ENCODE data around the gene GCM1. TPM values are rescaled to one million over a fixed set of nuclear protein-coding genes. Genes with fewer than 3 reads are reported as not detected.

The GCM1 gene
- total RNA-seq, 1 donor from 2014 or later: not detected

DNA sequence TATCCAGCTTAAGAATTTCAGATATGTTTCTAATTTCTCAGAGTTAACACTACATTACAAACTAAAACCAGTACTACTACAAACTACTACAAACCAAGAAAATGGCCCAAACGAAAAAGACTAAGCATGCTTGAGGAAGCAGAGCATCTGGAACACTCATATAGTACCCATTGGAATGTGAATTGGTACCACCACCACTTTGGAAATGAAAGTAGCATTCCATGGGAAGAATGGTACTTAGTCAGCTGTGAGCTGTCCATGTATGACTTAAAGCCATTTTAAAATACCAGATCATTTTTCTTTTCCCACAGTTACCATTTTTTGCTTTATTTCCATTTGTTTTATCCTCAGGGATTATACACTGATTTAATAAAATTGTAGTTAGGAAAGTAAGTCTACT, 52.9 kb downstream of the GCM1 start:
- DNase-seq: no peak
- Histone ChIP-seq H3K4me3 (no peak overlapping the region), H3K27ac (no peak overlapping the region), H3K9me3 (no peaks in the 10 kb centered on the region), H3K4me1 (no peaks in the 10 kb centered on the region), H3K36me3 (peaks cover 100% of the 10 kb centered on the region), H3K27me3 (ENCODE audit: low read depth) (no peaks in the 10 kb centered on the region)
- no peak for ATAC-seq
- TF ChIP-seq, protein P1, sequence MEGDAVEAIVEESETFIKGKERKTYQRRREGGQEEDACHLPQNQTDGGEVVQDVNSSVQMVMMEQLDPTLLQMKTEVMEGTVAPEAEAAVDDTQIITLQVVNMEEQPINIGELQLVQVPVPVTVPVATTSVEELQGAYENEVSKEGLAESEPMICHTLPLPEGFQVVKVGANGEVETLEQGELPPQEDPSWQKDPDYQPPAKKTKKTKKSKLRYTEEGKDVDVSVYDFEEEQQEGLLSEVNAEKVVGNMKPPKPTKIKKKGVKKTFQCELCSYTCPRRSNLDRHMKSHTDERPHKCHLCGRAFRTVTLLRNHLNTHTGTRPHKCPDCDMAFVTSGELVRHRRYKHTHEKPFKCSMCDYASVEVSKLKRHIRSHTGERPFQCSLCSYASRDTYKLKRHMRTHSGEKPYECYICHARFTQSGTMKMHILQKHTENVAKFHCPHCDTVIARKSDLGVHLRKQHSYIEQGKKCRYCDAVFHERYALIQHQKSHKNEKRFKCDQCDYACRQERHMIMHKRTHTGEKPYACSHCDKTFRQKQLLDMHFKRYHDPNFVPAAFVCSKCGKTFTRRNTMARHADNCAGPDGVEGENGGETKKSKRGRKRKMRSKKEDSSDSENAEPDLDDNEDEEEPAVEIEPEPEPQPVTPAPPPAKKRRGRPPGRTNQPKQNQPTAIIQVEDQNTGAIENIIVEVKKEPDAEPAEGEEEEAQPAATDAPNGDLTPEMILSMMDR (IDR thresholded peaks at IDR 0.05): no peak
- intact Hi-C loops (cut with DNase I): no loop called here

DNA sequence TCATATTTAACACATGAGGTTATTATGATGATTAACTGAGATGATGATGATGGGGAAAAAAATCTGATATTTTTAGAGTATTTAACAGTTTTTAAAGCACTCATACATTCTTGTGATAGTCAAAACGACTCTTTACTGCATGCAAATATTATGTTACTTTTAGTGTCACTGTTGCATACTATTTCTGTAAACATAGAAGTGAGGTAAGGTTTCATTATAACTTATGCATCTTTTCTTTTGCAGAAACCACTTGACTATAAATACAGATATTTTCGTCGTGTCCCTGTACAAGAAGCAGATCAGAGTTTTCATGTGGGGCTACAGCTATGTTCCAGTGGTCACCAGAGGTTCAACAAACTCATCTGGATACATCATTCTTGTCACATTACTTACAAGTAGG, 53.4 kb downstream of the GCM1 start:
- intact Hi-C loops (cut with DNase I): no loop called here
- no peak for ATAC-seq
- Histone ChIP-seq H3K9me3 (no peaks in the 10 kb centered on the region), H3K27ac (no peak overlapping the region), H3K27me3 (ENCODE audit: low read depth) (no peaks in the 10 kb centered on the region), H3K4me3 (no peak overlapping the region), H3K36me3 (peaks cover 100% of the 10 kb centered on the region), H3K4me1 (no peaks in the 10 kb centered on the region)
- DNase-seq: no peak
- TF ChIP-seq, protein P1 (IDR thresholded peaks at IDR 0.05): no peak

DNA sequence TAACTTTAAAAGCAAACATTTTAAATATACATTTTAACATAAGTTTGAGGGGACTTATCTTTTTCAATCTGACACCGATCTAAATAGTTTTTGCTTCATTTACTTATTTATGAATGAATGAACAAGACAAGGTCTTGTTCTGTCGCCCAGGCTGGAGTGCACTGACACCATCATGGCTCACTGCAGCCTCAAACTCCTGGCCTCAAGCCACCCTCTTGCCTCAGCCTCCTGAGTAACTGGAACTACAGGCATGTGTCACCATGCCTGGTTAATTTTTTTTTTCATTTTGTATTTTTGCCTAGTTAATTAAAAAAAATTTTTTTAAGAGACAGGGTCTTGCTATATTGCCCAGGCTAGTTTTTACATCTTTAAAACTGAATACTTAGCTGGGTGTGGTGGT, 58.1 kb downstream of the GCM1 start:
- no peak overlapping the region for H3K4me3 ChIP-seq
- H3K36me3 ChIP-seq: peaks cover 100% of the 10 kb centered on the region
- H3K9me3 ChIP-seq: no peaks in the 10 kb centered on the region
- ATAC-seq (no peak), DNase-seq (no peak)
- TF ChIP-seq, protein P1 (IDR thresholded peaks at IDR 0.05): no peak
- H3K27ac ChIP-seq: no peak overlapping the region
- H3K4me1 ChIP-seq: no peaks in the 10 kb centered on the region
- no peaks in the 10 kb centered on the region for H3K27me3 ChIP-seq (ENCODE audit: low read depth)
- intact Hi-C loops (cut with DNase I): no loop called here

DNA sequence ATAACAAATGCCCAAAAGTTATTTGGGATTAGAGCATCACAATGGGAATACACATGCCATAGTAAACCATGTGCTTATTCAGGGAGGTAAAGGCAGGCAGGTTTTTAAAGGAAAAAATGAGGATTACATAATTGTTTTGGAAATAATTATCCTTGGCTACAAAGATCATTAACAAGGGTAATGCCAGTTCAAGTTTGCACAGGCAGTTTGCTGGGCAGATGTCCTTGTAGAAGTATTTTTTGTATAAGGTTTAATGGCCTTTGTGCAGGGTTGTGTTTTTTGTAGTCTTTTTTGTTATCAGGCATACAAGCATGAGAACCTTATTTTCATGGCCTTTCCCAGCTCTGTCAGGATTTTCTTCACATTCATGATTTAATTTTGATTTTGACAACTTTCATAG, 58.7 kb downstream of the GCM1 start:
- Histone ChIP-seq H3K27me3 (ENCODE audit: low read depth) (no peaks in the 10 kb centered on the region), H3K4me1 (no peaks in the 10 kb centered on the region), H3K4me3 (no peak overlapping the region), H3K27ac (no peak overlapping the region), H3K9me3 (no peaks in the 10 kb centered on the region), H3K36me3 (peaks cover 100% of the 10 kb centered on the region)
- intact Hi-C loops (cut with DNase I): no loop called here
- TF ChIP-seq, protein P1 (IDR thresholded peaks at IDR 0.05): no peak
- no peak for DNase-seq
- ATAC-seq: no peak

DNA sequence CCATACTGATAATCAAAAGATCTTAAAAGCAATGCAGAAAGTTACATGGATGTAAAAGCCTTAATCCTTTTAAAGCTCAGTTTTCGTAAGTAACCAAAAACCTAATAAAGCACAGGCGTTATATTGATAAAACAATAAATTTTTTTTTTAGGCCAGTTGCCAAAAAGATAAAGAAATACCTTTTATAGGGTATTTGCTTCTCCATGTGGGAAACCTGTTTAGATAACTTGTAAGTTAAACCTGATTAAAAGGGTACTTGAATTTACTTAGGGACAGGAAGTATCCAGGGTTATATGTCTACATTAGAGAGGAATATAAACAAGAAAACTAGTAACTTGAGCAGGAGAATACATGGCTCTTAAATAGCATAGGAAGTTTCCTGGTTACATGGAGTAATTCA, 62.3 kb downstream of the GCM1 start:
- DNase-seq (no peak), ATAC-seq (no peak)
- Histone ChIP-seq H3K9me3 (no peaks in the 10 kb centered on the region), H3K27me3 (ENCODE audit: low read depth) (no peaks in the 10 kb centered on the region), H3K4me3 (no peak overlapping the region), H3K4me1 (no peaks in the 10 kb centered on the region), H3K27ac (no peak overlapping the region), H3K36me3 (peaks cover 100% of the 10 kb centered on the region)
- intact Hi-C loops (cut with DNase I): no loop called here
- TF ChIP-seq, protein P1 (IDR thresholded peaks at IDR 0.05): no peak

DNA sequence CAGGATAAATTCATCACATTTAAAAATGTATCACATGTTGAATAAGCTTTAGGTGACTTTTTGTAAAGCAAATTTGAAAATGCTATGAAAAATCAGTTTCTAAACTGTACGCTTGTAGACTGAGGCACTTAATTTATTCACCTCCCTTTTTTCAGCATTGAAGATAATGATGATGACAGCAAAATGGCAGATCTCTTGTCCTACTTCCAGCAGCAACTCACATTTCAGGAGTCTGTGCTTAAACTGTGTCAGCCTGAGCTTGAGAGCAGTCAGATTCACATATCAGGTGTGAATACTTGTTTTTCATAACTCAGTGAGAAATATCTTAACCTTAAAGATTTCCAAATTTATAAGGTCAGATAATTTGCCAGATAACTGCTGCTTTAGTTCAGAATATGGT, 67.8 kb downstream of the GCM1 start:
- DNase-seq: no peak
- H3K27ac ChIP-seq: no peak overlapping the region

More for the DNA sequence above, 67.8 kb downstream of the GCM1 start:
- H3K4me1 ChIP-seq: no peaks in the 10 kb centered on the region
- intact Hi-C loops (cut with DNase I): no loop called here
- H3K27me3 ChIP-seq (ENCODE audit: low read depth): no peaks in the 10 kb centered on the region
- no peaks in the 10 kb centered on the region for H3K9me3 ChIP-seq
- TF ChIP-seq, protein P1 (IDR thresholded peaks at IDR 0.05): no peak
- ATAC-seq: no peak
- no peak overlapping the region for H3K4me3 ChIP-seq
- H3K36me3 ChIP-seq: peaks cover 99% of the 10 kb centered on the region

All from lower lobe of right lung (tissue), 2 donors.